NCI-H1417 (cell line): ENCODE data around the gene CETN2.
A peak's percentile ranks its signal among the peaks of the same experiment; 100 is the strongest.
"Not testable (repeated sequence)": the region's sequence is repeated elsewhere in the genome, so short reads cannot be mapped to it uniquely, and the experiment has no call there.

Experiments
- DNase-seq, 3 experiments: peaks; one replicate each; lab custom pipeline; 2025; lab: John Stamatoyannopoulos, UW

Gene CETN2

GRCh38 chrX:152830312-152831305 is at the start of gene CETN2, which contains the start of gene NSDHL:
Gene CETN2, minus strand, starts transcription at chrX:152830757. Its CDS starts 47 bp downstream, at chrX:152830710.
Gene NSDHL, plus strand, starts transcription at chrX:152831063. Its CDS starts 15,262 bp downstream, at chrX:152846325.
- peak; percentile 93 to 98 (median 97) for DNase-seq

- no peak for DNase-seq
Observed at GRCh38 chrX:152878976-152879755, 48.6 kb upstream of the CETN2 start.

- no peak for DNase-seq
Observed at GRCh38 chrX:152876931-152877840, 46.6 kb upstream of the CETN2 start.

GRCh38 chrX:152873361-152873760 is 42.8 kb upstream of the CETN2 start:
- no peak for DNase-seq

- DNase-seq = no peak
Observed at GRCh38 chrX:152872522-152872921, 42.0 kb upstream of the CETN2 start.

- no peak for DNase-seq
Observed at GRCh38 chrX:152871260-152871659, 40.7 kb upstream of the CETN2 start.

GRCh38 chrX:152869972-152870371 is 39.4 kb upstream of the CETN2 start:
- DNase-seq = no peak

GRCh38 chrX:152866386-152866785 is 35.8 kb upstream of the CETN2 start:
- no peak for DNase-seq

GRCh38 chrX:152865232-152865920 is 34.8 kb upstream of the CETN2 start:
- no peak for DNase-seq

- DNase-seq = no peak
Observed at GRCh38 chrX:152861826-152862225, 31.3 kb upstream of the CETN2 start.

- DNase-seq = no peak
Observed at GRCh38 chrX:152861116-152861515, 30.6 kb upstream of the CETN2 start.

- no peak for DNase-seq
Observed at GRCh38 chrX:152853986-152854385, 23.4 kb upstream of the CETN2 start.

- DNase-seq = no peak
Observed at GRCh38 chrX:152850465-152850864, 19.9 kb upstream of the CETN2 start.

- no peak for DNase-seq
Observed at GRCh38 chrX:152847281-152847680, 16.7 kb upstream of the CETN2 start.

- DNase-seq = no peak
Observed at GRCh38 chrX:152845618-152846240, 15.2 kb upstream of the CETN2 start.

- DNase-seq = no peak
Observed at GRCh38 chrX:152844256-152844655, 13.7 kb upstream of the CETN2 start.

GRCh38 chrX:152843852-152844251 is 13.3 kb upstream of the CETN2 start:
- DNase-seq = no peak

- no peak for DNase-seq
Observed at GRCh38 chrX:152842772-152843338, 12.3 kb upstream of the CETN2 start.

- DNase-seq = not testable (repeated sequence)
Observed at GRCh38 chrX:152835470-152835869, 4.9 kb upstream of the CETN2 start.

GRCh38 chrX:152833378-152833777 is 2.8 kb upstream of the CETN2 start:
- DNase-seq = no peak
